Measurements from ENCODE around the gene LSM6.

The LSM6 gene

DNA sequence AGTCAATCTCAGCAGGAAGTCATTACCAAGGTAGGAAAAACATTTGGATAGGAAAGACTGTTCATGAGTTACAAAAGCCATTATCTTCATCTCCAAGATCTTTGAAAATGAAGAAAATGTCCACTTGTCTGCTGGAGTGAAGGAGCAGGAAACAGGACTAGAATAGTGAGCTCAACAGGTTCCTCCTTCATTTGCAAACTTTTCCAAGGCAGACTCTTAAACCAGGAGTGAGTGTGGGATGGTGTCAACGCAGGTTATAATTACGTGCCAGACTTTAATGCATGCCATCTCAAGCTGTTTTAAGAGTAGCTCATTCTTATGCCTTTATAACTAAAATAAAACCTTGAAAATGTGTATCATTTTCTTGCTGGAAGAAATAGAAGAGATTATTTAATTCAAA is 35.4 kb downstream of the LSM6 start:
- H3K4me3 ChIP-seq (ENCODE audit: low read depth, low read length) = no peak overlapping the region
- ChIA-PET POLR2A (no interaction called here), CTCF (no interaction called here)

DNA sequence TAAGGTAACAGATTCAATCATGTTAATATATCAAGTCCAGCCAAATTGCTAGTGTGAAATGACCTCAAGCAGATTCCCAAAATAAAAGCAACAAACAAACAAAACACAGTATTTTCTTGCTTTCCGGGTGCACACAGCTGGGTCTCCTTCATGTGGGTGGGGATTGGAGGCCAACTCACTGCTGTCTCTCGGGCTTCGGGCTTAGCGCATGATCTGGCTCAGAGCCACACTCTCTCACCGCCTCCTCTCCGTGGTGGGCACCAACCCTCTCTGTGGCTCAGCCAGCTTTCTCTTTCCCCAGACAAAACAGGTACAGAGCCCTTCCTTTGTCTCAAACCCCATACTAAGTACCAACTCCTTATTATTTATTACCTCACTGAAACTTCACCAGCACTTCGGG is 35.9 kb downstream of the LSM6 start:
- CTCF ChIA-PET = no interaction called here
- POLR2A ChIA-PET = no interaction called here
- H3K4me3 ChIP-seq (ENCODE audit: low read depth, low read length) = no peak overlapping the region
- H3K4me1 ChIP-seq (ENCODE audit: control insufficient read depth, insufficient read depth, low read length) = no peaks in the 10 kb centered on the region
- H3K27ac ChIP-seq (ENCODE audit: extremely low read depth, low read depth, low read length) = no peak overlapping the region
- H3K9me3 ChIP-seq (ENCODE audit: control insufficient read depth, insufficient read depth, low read depth, low read length) = no peaks in the 10 kb centered on the region
- no peaks in the 10 kb centered on the region for H3K36me3 ChIP-seq (ENCODE audit: control insufficient read depth in 2 of 2, insufficient read depth in 1 of 2, low read length in 2 of 2)
- TF ChIP-seq, protein P1, sequence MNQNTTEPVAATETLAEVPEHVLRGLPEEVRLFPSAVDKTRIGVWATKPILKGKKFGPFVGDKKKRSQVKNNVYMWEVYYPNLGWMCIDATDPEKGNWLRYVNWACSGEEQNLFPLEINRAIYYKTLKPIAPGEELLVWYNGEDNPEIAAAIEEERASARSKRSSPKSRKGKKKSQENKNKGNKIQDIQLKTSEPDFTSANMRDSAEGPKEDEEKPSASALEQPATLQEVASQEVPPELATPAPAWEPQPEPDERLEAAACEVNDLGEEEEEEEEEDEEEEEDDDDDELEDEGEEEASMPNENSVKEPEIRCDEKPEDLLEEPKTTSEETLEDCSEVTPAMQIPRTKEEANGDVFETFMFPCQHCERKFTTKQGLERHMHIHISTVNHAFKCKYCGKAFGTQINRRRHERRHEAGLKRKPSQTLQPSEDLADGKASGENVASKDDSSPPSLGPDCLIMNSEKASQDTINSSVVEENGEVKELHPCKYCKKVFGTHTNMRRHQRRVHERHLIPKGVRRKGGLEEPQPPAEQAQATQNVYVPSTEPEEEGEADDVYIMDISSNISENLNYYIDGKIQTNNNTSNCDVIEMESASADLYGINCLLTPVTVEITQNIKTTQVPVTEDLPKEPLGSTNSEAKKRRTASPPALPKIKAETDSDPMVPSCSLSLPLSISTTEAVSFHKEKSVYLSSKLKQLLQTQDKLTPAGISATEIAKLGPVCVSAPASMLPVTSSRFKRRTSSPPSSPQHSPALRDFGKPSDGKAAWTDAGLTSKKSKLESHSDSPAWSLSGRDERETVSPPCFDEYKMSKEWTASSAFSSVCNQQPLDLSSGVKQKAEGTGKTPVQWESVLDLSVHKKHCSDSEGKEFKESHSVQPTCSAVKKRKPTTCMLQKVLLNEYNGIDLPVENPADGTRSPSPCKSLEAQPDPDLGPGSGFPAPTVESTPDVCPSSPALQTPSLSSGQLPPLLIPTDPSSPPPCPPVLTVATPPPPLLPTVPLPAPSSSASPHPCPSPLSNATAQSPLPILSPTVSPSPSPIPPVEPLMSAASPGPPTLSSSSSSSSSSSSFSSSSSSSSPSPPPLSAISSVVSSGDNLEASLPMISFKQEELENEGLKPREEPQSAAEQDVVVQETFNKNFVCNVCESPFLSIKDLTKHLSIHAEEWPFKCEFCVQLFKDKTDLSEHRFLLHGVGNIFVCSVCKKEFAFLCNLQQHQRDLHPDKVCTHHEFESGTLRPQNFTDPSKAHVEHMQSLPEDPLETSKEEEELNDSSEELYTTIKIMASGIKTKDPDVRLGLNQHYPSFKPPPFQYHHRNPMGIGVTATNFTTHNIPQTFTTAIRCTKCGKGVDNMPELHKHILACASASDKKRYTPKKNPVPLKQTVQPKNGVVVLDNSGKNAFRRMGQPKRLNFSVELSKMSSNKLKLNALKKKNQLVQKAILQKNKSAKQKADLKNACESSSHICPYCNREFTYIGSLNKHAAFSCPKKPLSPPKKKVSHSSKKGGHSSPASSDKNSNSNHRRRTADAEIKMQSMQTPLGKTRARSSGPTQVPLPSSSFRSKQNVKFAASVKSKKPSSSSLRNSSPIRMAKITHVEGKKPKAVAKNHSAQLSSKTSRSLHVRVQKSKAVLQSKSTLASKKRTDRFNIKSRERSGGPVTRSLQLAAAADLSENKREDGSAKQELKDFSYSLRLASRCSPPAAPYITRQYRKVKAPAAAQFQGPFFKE (tag by site-specific recombination; IDR thresholded peaks at IDR 0.05; ENCODE audit: borderline replicate concordance) = no peak
- no peak for TF ChIP-seq ZNF677 (tag by site-specific recombination; IDR thresholded peaks at IDR 0.05)
- TF ChIP-seq ZFP3 (tag by site-specific recombination; IDR thresholded peaks at IDR 0.05; ENCODE audit: low read depth) = no peak
- TF ChIP-seq, protein P2, sequence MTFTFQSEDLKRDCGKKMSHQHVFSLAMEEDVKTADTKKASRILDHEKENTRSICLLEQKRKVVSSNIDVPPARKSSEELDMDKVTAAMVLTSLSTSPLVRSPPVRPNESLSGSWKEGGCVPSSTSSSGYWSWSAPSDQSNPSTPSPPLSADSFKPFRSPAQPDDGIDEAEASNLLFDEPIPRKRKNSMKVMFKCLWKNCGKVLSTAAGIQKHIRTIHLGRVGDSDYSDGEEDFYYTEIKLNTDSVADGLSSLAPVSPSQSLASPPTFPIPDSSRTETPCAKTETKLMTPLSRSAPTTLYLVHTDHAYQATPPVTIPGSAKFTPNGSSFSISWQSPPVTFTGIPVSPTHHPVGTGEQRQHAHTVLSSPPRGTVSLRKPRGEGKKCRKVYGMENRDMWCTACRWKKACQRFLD (tag by site-specific recombination; IDR thresholded peaks at IDR 0.05) = no peak

More for the DNA sequence above, 35.4 kb downstream of the LSM6 start:
- H3K36me3 ChIP-seq (ENCODE audit: control insufficient read depth in 2 of 2, insufficient read depth in 1 of 2, low read length in 2 of 2) = no peaks in the 10 kb centered on the region
- no peaks in the 10 kb centered on the region for H3K4me1 ChIP-seq (ENCODE audit: control insufficient read depth, insufficient read depth, low read length)
- H3K9me3 ChIP-seq (ENCODE audit: control insufficient read depth, insufficient read depth, low read depth, low read length) = no peaks in the 10 kb centered on the region
- no peak overlapping the region for H3K27ac ChIP-seq (ENCODE audit: extremely low read depth, low read depth, low read length)
- TF ChIP-seq ZNF266 (tag by site-specific recombination; IDR thresholded peaks at IDR 0.05; ENCODE audit: low read depth) = no peak
- TF ChIP-seq, protein P1 (tag by site-specific recombination; IDR thresholded peaks at IDR 0.05; ENCODE audit: borderline replicate concordance) = no peak
- TF ChIP-seq SCRT2 (tag by site-specific recombination; IDR thresholded peaks at IDR 0.05) = peak; percentile 62

- Histone ChIP-seq H3K27ac (ENCODE audit: extremely low read depth, low read depth, low read length) (no peak overlapping the region), H3K4me3 (ENCODE audit: low read depth, low read length) (no peak overlapping the region), H3K36me3 (ENCODE audit: control insufficient read depth in 2 of 2, insufficient read depth in 1 of 2, low read length in 2 of 2) (no peaks in the 10 kb centered on the region), H3K9me3 (ENCODE audit: control insufficient read depth, insufficient read depth, low read depth, low read length) (no peaks in the 10 kb centered on the region), H3K4me1 (ENCODE audit: control insufficient read depth, insufficient read depth, low read length) (no peaks in the 10 kb centered on the region)
- ChIA-PET CTCF (interaction anchor here (2.0 kb wide), 1 partner anchor 11 kb away, joined by 6 read pairs; no protein-coding TSS in a partner anchor), POLR2A (no interaction called here)
- no peak for TF ChIP-seq ZNF785 (tag by site-specific recombination; IDR thresholded peaks at IDR 0.05)
- TF ChIP-seq, protein P3, sequence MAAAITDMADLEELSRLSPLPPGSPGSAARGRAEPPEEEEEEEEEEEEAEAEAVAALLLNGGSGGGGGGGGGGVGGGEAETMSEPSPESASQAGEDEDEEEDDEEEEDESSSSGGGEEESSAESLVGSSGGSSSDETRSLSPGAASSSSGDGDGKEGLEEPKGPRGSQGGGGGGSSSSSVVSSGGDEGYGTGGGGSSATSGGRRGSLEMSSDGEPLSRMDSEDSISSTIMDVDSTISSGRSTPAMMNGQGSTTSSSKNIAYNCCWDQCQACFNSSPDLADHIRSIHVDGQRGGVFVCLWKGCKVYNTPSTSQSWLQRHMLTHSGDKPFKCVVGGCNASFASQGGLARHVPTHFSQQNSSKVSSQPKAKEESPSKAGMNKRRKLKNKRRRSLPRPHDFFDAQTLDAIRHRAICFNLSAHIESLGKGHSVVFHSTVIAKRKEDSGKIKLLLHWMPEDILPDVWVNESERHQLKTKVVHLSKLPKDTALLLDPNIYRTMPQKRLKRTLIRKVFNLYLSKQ (tag by site-specific recombination; IDR thresholded peaks at IDR 0.05; ENCODE audit: borderline replicate concordance) = no peak
- TF ChIP-seq ZNF146 (tag by site-specific recombination; IDR thresholded peaks at IDR 0.05) = no peak
- no peak for TF ChIP-seq ZNF501 (tag by site-specific recombination; IDR thresholded peaks at IDR 0.05)
- no peak for TF ChIP-seq KLF10 (tag by site-specific recombination; IDR thresholded peaks at IDR 0.05)
- TF ChIP-seq REPIN1 (tag by site-specific recombination; IDR thresholded peaks at IDR 0.05; ENCODE audit: low read depth) = no peak
- TF ChIP-seq ZNF366 (tag by site-specific recombination; conservative IDR thresholded peaks at IDR 0.05) = no peak
- TF ChIP-seq ZNF114 (tag by site-specific recombination; IDR thresholded peaks at IDR 0.05) = no peak
- no peak for TF ChIP-seq ZNF629 (tag by site-specific recombination; IDR thresholded peaks at IDR 0.05)
- no peak for TF ChIP-seq ZNF664 (tag by site-specific recombination; IDR thresholded peaks at IDR 0.05)
These were observed 37.3 kb downstream of the LSM6 start for GRCh38 chr4:146212781-146213180.
